AML-193 (cell line): ENCODE measurements around the gene CATSPERE.
"Not testable (repeated sequence)": the region's sequence is repeated elsewhere in the genome, so short reads cannot be mapped to it uniquely, and the experiment has no call there.

Experiments used
- DNase-seq, 2 experiments: peaks; one replicate each; lab custom pipeline; 2025; lab: John Stamatoyannopoulos, UW

Gene CATSPERE

GRCh38 chr1:244449936-244450508 lies 11.1 kb upstream of the CATSPERE start:
- peak in 1 of 2 experiments; percentile 23 for DNase-seq

GRCh38 chr1:244450597-244451538 lies 10.2 kb upstream of the CATSPERE start:
- peak; percentile 40 to 46 for DNase-seq

- DNase-seq, result no peak
These were observed 9.5 kb upstream of the CATSPERE start, which contains the start of gene ADSS2 for GRCh38 chr1:244451539-244451950. ADSS2 (minus strand) TSS chr1:244451909; CDS start chr1:244451817, 92 bp downstream.

GRCh38 chr1:244451951-244452795 lies 8.9 kb upstream of the CATSPERE start:
- peak; percentile 98 for DNase-seq

GRCh38 chr1:244454412-244454811 lies 6.7 kb upstream of the CATSPERE start:
- no peak for DNase-seq

- no peak for DNase-seq
These were observed 4.5 kb upstream of the CATSPERE start for GRCh38 chr1:244456586-244456985.

GRCh38 chr1:244458781-244459180 lies 2.3 kb upstream of the CATSPERE start:
- DNase-seq, result no peak

- DNase-seq, result no peak
These were observed 876 bp upstream of the CATSPERE start for GRCh38 chr1:244460197-244460596.

GRCh38 chr1:244466724-244467123 lies 5.7 kb downstream of the CATSPERE start:
- no peak for DNase-seq

GRCh38 chr1:244473059-244473605 lies 12.1 kb downstream of the CATSPERE start:
- DNase-seq, result no peak

- not testable (repeated sequence) for DNase-seq
These were observed 23.9 kb downstream of the CATSPERE start for GRCh38 chr1:244484971-244485370.

GRCh38 chr1:244494653-244495052 lies 33.6 kb downstream of the CATSPERE start:
- no peak for DNase-seq

- DNase-seq, result no peak
These were observed 35.1 kb downstream of the CATSPERE start for GRCh38 chr1:244496186-244496585.

GRCh38 chr1:244497805-244498204 lies 36.7 kb downstream of the CATSPERE start:
- no peak for DNase-seq

- DNase-seq, result not testable (repeated sequence)
These were observed 38.4 kb downstream of the CATSPERE start for GRCh38 chr1:244499484-244499883.

GRCh38 chr1:244500515-244500914 lies 39.4 kb downstream of the CATSPERE start:
- not testable (repeated sequence) for DNase-seq

- DNase-seq, result no peak
These were observed 41.6 kb downstream of the CATSPERE start for GRCh38 chr1:244502630-244503029.

GRCh38 chr1:244513493-244513892 lies 52.4 kb downstream of the CATSPERE start:
- no peak for DNase-seq

- DNase-seq, result no peak
These were observed 54.6 kb downstream of the CATSPERE start for GRCh38 chr1:244515680-244516079.

- no peak for DNase-seq
These were observed 75.2 kb downstream of the CATSPERE start for GRCh38 chr1:244536316-244536715.

- no peak for DNase-seq
These were observed 84.4 kb downstream of the CATSPERE start for GRCh38 chr1:244545511-244545910.
